HG03135 (cell line): ENCODE data around the gene PPDPF.
"Not testable (repeated sequence)": the region's sequence is repeated elsewhere in the genome, so short reads cannot be mapped to it uniquely, and the experiment has no call there.

ENCODE experiments used
- ATAC-seq: cut with Tn5 transposase; IDR thresholded peaks from one replicate; pipeline ENCODE4 v1.9.1; 2021; ENCODE audit warnings: mild to moderate bottlenecking, moderate library complexity; ENCODE audit not compliant: unreplicated experiment

The PPDPF gene

GRCh38 chr20:63499338-63499969 lies 21.1 kb upstream of the PPDPF start:
- no peak for ATAC-seq

- no peak for ATAC-seq
Observed at GRCh38 chr20:63500151-63500901, 20.2 kb upstream of the PPDPF start.

- no peak for ATAC-seq
Observed at GRCh38 chr20:63500902-63501817, 19.4 kb upstream of the PPDPF start.

- ATAC-seq: no peak
Observed at GRCh38 chr20:63501818-63502670, 18.5 kb upstream of the PPDPF start.

- ATAC-seq: no peak
Observed at GRCh38 chr20:63502671-63503172, 17.8 kb upstream of the PPDPF start.

GRCh38 chr20:63503524-63503923 lies 17.0 kb upstream of the PPDPF start:
- no peak for ATAC-seq

- no peak for ATAC-seq
Observed at GRCh38 chr20:63504642-63505041, 15.9 kb upstream of the PPDPF start.

- no peak for ATAC-seq
Observed at GRCh38 chr20:63505281-63505680, 15.3 kb upstream of the PPDPF start.

- ATAC-seq: no peak
Observed at GRCh38 chr20:63505723-63506122, 14.8 kb upstream of the PPDPF start.

- no peak for ATAC-seq
Observed at GRCh38 chr20:63507083-63507743, 13.4 kb upstream of the PPDPF start.

- ATAC-seq: no peak
Observed at GRCh38 chr20:63508072-63508768, 12.3 kb upstream of the PPDPF start.

- ATAC-seq: no peak
Observed at GRCh38 chr20:63509088-63509564, 11.4 kb upstream of the PPDPF start.

GRCh38 chr20:63513207-63513606 lies 7.4 kb upstream of the PPDPF start:
- ATAC-seq: no peak

GRCh38 chr20:63514520-63514919 lies 6.0 kb upstream of the PPDPF start:
- not testable (repeated sequence) for ATAC-seq

GRCh38 chr20:63517376-63518309 lies 2.9 kb upstream of the PPDPF start:
- ATAC-seq: no peak

- no peak for ATAC-seq
Observed at GRCh38 chr20:63518351-63518861, 2.2 kb upstream of the PPDPF start.

GRCh38 chr20:63518946-63519667 lies 1.5 kb upstream of the PPDPF start:
- no peak for ATAC-seq
